GM19023 (cell line): ENCODE results near the gene ZBTB1.

Experiments used
- ATAC-seq: cut with Tn5 transposase; IDR thresholded peaks from one replicate; pipeline ENCODE4 v1.9.1; 2021; ENCODE audit warnings: mild to moderate bottlenecking, moderate library complexity; ENCODE audit not compliant: unreplicated experiment

The ZBTB1 gene

DNA sequence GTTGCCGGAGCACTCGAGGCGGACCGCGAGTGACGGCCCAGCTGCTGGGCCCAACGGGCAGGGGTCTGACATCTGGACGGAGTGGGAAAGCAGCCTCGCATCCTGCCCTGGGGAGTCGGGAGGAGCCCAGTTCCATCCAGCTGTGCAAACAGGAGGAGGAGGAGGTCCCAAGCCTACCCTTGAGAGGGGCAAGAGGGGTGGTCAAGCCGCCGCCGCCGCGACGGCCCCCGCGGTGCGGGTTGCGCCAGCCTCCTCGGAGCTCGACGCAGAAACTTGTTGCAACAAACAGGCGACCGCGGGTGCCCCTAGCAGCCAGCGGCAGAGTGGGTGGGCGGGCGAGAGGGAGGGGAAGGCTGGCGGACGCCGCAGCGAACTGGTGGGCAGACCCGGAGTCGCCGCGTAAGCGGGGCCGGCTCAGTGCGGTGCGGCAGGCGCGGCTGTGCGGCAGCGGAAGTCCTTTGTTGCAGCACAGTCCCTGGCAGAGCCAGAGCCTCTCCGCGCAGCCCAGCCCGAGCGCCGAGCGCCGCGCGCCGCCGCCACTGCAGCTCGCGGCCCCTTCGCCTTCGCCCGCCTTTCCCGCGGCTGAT is at the start of gene ZBTB1:
ZBTB1 (plus strand) TSS at position 461 of the 587 bp plus-strand sequence. CDS start 16,735 bp downstream, outside the sequence.
- peak; percentile 25 for ATAC-seq

DNA sequence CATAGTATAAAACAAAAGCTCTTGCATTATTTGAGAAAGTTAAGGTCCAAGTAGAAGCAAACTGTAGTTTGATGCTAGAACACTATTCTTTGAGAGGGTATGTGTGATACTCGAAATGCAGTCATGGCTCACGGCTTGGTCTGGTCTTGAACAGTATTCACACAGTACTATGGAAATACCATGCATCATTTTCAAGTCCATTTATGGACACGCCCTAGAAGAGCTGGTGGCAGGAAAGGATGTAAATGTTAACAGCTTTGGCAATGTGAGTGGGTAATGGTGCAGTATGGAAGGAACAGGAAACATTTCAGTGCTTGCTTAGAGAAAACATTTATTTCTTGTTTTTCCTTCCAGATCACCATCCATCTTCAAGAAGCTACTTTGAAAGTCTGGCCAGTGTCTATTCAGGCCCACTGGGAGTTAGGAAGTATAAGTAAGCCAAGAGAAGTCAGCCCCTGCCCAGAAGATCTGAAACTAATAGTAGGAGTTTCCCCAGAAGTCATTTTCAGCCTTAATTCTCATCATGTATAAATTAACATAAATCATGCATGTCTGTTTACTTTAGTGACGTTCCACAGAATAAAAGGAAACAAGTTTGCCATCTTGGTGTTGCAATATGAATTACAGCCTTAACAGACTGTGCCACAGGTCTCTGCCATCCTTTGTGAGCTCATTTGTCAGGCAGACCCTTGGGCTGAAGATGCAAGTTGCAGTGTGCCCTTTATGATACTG is 45.0 kb upstream of the ZBTB1 start:
- no peak for ATAC-seq

DNA sequence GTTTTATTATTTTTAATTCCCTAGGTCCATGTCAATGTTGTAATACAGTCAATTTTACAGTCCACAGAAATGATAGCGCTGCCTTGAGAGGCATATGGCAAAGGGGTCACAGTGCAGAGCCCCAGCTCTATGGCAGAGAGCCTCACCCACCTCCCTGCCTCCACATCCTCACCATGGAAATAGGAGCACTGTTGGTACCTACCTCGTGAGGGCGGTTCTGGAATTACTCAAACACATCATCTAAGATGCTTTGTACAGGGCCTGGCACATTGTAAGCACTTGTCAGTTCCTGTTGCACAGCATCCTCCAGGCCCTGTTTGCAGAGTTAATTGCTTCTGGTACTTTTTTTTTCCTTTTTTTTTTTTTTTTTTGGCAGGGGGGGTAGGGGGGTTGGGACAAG is 43.3 kb upstream of the ZBTB1 start:
- no peak for ATAC-seq

DNA sequence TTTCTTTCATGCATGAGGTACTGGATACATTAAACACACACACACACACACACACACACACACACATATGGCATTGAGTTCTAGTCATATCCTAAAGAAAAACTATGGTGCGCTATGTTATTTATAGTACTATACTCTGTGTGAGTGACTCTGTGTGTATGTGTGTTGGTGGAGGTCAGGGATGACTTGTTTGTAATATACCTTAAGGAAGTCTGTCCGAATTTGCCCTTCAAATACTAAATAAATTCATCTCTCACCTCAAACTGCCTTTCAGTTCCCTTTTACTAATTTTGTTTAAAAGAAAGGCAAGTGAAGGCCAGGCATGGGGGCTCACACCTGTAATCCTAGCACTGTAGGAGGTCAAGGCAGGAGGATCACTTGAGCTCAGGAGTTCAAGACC is 41.4 kb upstream of the ZBTB1 start:
- no peak for ATAC-seq

GRCh38 chr14:64463873-64464272 is 40.7 kb upstream of the ZBTB1 start:
- ATAC-seq: no peak

- ATAC-seq: no peak
Observed at GRCh38 chr14:64464651-64465050, 39.9 kb upstream of the ZBTB1 start.

DNA sequence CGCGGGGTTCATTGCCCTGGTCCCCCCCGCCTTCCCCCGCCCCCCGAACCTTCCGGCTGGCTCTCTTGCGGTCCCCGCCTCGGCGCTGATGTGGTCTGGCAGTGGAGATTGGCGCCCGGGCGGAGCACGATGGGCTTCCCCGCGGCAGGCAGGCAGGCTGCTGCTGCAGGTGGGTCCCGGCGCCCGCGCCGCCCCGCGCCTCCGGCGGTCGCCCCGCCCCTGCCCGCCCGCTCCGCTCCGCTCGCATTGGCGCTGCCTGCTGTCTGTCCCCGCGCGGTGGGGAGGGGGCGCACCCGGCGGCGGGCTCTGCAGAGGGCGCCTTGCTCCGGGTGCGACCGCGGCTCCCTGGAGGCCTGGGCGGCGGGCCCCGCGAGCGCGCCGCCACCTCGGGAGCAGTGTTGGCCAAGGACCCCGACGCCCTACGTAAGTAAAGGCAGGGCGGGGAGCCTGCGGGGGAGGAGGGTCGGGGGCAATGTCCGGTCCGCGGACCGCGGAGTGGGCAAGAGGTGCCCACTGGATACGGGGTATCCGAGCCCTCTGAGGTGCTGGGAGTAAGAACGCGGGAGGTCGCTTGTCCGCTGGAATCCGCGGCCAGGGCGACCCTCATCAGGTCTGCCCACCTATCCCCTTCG is 39.3 kb upstream of the ZBTB1 start, which contains the start of gene AKAP5:
AKAP5 (plus strand) TSS at position 309 of the 632 bp plus-strand sequence. CDS start 2,896 bp downstream, outside the sequence.
- ATAC-seq: peak; percentile 83

- ATAC-seq: no peak
Observed at GRCh38 chr14:64465831-64466554, 38.6 kb upstream of the ZBTB1 start.

DNA sequence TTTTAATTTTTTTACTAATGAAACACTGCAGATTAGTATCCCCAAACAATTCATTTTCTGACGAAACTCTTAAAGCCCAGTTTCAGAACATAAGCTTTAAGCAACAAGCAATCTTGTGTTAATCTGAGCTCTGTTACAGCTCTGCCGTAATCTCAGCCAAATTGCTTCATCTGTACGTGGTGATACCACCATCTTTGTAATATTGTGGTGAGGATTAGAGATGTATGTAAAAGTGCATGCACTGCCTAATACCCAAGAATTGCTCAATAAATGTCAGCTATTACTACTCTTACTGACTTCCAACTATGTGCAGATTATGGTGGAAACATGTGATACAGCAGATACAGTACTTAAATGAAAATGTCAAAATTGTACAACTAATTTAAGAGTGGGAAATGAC is 37.5 kb upstream of the ZBTB1 start:
- no peak for ATAC-seq

DNA sequence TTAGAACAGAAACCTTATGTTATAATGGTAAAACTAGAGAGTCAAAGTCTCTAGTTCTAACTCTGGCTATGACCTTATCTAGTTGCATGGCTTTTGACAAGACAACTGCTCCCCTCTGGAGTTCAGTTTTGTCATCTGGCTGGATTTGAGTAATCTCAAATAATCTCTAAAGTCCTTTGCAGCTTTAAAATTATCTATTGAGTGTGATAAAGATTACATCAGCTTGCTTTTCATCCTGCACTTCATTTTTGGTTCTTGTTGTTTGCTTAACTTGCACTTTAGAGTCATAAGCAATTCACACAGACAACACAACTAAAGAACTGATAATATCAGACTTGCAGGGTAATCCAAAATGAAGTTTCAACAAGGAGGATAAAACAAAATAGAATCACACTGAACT is 37.0 kb upstream of the ZBTB1 start:
- no peak for ATAC-seq

DNA sequence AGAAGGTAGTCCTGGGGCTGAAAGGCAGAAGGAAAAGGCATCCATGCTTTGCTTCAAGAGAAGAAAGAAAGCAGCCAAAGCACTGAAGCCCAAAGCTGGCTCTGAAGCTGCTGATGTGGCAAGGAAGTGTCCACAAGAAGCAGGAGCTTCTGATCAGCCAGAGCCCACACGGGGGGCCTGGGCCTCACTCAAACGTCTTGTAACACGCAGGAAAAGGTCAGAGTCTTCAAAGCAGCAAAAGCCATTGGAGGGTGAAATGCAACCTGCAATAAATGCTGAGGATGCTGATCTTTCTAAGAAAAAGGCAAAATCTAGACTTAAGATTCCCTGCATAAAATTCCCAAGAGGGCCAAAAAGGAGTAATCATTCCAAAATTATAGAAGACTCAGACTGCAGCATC is 36.1 kb upstream of the ZBTB1 start:
- ATAC-seq: no peak

DNA sequence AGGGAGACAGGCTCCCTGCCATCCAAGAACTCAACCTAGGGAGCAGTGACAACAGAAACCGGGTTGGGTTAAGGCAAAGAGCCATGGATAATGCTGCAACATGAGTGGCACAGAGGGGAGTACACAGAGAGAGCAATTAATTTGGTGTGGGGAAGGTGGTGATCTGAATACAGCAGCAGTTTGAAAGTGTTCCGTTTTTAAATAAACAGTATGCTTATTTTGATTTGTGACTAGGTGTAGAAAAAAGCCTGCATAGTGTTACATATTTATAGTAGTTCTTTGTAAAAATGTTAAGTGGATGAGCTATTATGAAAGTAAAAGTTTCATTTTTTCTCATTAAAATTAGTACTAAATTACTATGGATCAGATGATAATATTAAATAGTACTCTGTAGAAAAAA is 30.5 kb upstream of the ZBTB1 start:
- ATAC-seq: no peak

GRCh38 chr14:64474698-64475097 is 29.9 kb upstream of the ZBTB1 start:
- no peak for ATAC-seq

DNA sequence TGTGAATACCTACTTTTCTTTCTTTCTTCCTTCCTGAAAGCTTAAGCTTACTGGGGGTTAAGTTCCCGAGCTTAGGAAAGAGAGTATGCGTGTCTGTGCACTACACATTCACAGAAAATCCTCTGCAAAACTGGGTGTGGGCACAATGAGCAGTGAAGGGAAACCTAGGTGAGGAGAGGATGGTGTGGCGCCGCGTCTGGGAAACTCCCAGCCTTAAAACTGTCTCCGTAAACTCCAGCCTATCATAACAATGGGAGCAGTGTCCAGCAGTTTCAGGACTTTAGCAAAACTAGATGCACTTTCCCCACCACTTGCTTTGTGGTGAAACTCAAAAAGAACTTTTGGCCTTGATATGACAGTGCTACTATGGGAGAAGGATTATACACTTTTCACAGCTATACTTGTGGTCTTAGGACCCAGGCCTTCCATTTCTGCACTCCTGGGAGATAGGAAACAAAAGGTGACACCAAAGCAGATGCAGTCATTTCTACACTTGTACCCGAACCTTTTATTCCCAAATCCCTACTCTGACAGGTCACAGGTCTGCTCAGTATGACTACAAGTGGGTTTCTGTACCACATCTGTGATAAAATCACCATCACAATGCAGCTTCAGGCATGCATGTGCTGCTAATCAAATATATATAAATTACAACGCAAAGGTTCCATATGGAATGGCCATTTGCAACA is 28.8 kb upstream of the ZBTB1 start:
- no peak for ATAC-seq

GRCh38 chr14:64476438-64476837 is 28.1 kb upstream of the ZBTB1 start:
- ATAC-seq: no peak

- no peak for ATAC-seq
Observed at GRCh38 chr14:64478634-64479250, 25.8 kb upstream of the ZBTB1 start.

DNA sequence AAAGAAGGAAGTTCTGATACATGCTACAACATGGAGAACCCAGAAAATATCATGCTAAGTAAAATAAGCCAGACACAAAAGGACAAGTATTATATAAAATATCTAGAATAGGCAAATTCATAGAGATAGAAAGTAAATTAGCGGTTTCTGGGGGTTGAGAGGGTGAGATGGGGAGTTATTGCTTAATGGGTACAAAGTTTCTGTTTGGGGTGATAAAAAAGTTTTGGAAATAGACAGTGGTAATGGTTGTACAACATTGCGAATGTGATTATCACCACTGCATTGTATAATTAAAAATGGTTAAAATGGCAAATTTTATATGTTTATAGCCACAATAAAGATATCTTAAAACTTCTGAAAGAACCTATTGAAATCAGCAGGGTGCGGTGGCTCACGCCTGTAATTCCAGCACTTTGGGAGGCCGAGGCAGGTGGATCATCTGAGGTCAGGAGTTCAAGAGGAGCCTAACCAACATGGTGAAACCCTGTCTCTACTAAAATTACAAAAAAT is 15.9 kb upstream of the ZBTB1 start:
- no peak for ATAC-seq

DNA sequence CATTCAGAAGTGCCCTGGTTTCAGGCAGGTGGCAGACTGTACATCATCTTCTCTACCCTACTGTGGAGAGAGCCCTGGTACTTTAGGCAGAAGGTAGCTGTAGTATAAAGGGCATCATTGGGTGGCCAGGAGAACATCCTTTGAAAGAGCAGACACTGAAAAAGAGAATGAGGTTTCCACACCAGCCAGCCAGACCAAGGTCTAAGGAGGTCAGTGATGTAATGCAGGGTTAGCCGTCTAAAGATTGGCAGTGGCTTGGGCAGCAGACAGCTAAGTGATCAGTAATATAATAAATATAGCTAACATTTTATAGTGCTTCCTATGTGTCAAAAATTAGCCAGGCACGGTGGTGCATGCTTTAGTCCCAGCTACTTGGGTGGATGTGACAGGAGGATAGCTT is 12.9 kb upstream of the ZBTB1 start:
- no peak for ATAC-seq

- no peak for ATAC-seq
Observed at GRCh38 chr14:64493455-64493854, 11.1 kb upstream of the ZBTB1 start.

DNA sequence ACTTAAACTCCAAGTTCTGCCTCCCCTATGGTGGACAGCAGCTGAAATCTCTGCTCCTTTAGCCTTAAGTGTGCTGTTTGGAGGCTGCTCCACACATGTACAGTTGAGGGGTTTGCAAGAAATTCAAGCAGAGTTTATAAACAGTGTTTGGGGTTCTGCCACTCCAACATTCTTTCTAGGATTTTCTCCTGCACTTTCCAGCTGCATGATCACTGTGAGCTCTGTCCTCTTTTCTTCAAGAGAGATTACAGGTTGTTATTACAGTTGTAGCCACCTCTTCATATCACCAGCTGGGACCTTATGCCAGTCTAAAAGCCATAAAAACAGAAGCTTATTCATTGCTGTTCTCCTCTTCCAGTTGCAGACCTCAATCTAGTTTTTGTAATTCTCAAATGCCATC is 9.3 kb upstream of the ZBTB1 start:
- ATAC-seq: no peak
